Thymus (tissue), 11 donors: ENCODE results near the gene AQR. TPM values are rescaled to one million over a fixed set of nuclear protein-coding genes. Genes with fewer than 3 reads are reported as not detected.

Experiments used
- DNase-seq, 9 donors: peaks; one replicate each; pipeline ENCODE4 v3.0.0-alpha.2; 2013; ENCODE audit warnings: low spot score in 9 of 9, low read depth in 6 of 9, missing footprints in 1 of 9
- H3K27ac ChIP-seq, 2 donors: one replicate each; pipeline ENCODE4 v1.5.1; 2013; ENCODE audit warnings: control low read depth in 1 of 2, low read depth in 1 of 2, low read length in 1 of 2, mild to moderate bottlenecking in 1 of 2, moderate library complexity in 1 of 2
- H3K27me3 ChIP-seq, 2 donors: one replicate each; pipeline ENCODE4 v1.5.1; 2013; ENCODE audit warnings: low read length in 1 of 2; ENCODE audit not compliant: control insufficient read depth in 2 of 2, insufficient read depth in 1 of 2
- H3K36me3 ChIP-seq, 2 donors: one replicate each; pipeline ENCODE4 v1.5.1; 2013; ENCODE audit warnings: low read length in 1 of 2, mild to moderate bottlenecking in 1 of 2, moderate library complexity in 1 of 2; ENCODE audit not compliant: control insufficient read depth in 2 of 2, insufficient read depth in 2 of 2
- H3K4me1 ChIP-seq, 2 donors: one replicate each; pipeline ENCODE4 v1.5.1; 2013; ENCODE audit warnings: low read length in 2 of 2; ENCODE audit not compliant: control insufficient read depth in 2 of 2, insufficient read depth in 2 of 2
- H3K4me3 ChIP-seq, 2 donors: one replicate each; pipeline ENCODE4 v1.5.1; 2013; ENCODE audit warnings: low read length in 2 of 2, control low read depth in 1 of 2, mild to moderate bottlenecking in 1 of 2
- H3K9me3 ChIP-seq, 2 donors: one replicate each; pipeline ENCODE4 v1.5.1; 2013; ENCODE audit warnings: low read length in 1 of 2, mild to moderate bottlenecking in 1 of 2; ENCODE audit not compliant: control insufficient read depth in 2 of 2, insufficient read depth in 1 of 2
- WGBS: extraction: QIAGEN DNeasy Blood & Tissue Kit; methylation state at CpG from one replicate; pipeline ENCODE4 v1.1.7; 2013; 5-methylcytosine and 5-hydroxymethylcytosine counted together
- polyA plus RNA-seq: library from polyadenylated mRNA; stranded (reverse); fragments of 200-250 nt; gene quantifications from one replicate; pipeline ENCODE4 v1.2.3, GENCODE V29; 2013
- total RNA-seq: library from RNA; stranded (reverse); fragments of 120-200 nt; gene quantifications from one replicate; pipeline ENCODE4 v1.2.4, GENCODE V29; 2013
- donor health status: healthy.

Gene AQR
- total and polyA plus RNA-seq, 2 donors, result 18.0 to 37.8 TPM

DNA sequence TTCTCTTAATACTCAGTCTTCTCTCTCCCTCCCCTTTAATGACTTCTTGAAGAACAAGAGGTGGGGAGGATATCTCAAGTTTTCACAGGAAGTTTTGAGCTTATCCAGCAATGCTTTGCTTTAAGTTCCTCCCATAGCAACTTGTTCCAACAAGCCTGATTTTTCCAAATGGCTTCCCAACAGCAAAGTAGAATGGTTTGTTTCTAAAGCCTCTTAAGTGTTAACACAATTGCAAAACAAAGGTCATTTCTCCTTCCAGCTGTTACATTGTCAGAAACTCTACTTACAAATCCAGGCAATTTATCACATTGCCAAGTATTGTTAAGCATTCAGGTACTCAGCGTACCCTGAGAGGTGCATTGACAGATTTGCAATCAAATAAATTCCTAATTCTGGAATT, 25.4 kb upstream of the AQR start:
- H3K4me1 ChIP-seq, result no peaks in the 10 kb centered on the region

DNA sequence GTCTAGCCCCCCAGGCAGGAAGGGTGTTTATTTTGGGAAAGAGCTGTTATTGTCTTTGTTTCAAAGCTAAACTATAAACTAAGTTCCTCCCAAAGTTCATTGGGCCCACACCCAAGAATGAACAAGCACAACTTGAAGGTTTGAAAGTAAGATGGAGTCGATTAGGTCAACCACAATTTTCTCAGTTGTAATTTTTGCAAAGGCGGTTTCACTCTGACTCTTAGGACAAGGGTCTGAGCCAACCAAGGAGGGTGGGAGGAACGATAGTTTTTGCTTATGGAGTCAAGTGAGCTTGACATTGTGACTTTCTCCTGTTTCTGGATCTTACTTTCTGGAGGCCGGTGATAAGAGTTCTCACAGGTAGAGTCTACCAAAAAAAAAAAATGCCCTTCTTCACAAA, 24.3 kb upstream of the AQR start:
- no peak for DNase-seq
- Histone ChIP-seq H3K4me1 (no peaks in the 10 kb centered on the region), H3K4me3 (no peak overlapping the region), H3K9me3 (no peaks in the 10 kb centered on the region), H3K27me3 (no peaks in the 10 kb centered on the region), H3K36me3 (no peaks in the 10 kb centered on the region), H3K27ac (no peak overlapping the region)
- WGBS, result 95% methylated on average over 4 of the region's 4 CpGs

More for the DNA sequence above, 25.4 kb upstream of the AQR start:
- 90% methylated on average over 1 of the region's 1 CpG for WGBS
- Histone ChIP-seq H3K27ac (no peak overlapping the region), H3K4me3 (no peak overlapping the region), H3K27me3 (no peaks in the 10 kb centered on the region), H3K36me3 (no peaks in the 10 kb centered on the region), H3K9me3 (no peaks in the 10 kb centered on the region)
- DNase-seq, result no peak

DNA sequence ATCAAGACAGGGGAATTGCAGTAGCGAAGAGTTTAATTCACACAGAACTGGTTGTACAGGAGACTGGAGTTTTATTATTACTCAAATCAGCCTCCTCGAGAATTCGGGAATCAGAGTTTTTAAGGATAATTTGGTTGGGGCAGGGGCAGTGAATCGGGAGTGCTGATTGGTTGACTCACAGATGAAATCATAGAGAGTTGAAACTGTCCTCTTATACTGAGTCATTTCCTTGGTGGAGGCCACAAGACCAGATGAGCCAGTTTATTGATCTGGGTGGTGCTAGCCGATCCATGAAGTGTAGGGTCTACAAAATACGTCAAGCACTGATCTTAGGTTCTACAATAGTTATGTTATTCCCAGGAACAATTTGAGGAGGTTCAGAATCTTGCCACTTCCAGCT, 23.9 kb upstream of the AQR start:
- no peak overlapping the region for H3K27ac ChIP-seq
- H3K4me1 ChIP-seq, result no peaks in the 10 kb centered on the region
- WGBS, result 95% methylated on average over 6 of the region's 6 CpGs
- H3K36me3 ChIP-seq, result no peaks in the 10 kb centered on the region
- DNase-seq, result no peak
- H3K27me3 ChIP-seq, result no peaks in the 10 kb centered on the region
- H3K9me3 ChIP-seq, result no peaks in the 10 kb centered on the region
- H3K4me3 ChIP-seq, result no peak overlapping the region

DNA sequence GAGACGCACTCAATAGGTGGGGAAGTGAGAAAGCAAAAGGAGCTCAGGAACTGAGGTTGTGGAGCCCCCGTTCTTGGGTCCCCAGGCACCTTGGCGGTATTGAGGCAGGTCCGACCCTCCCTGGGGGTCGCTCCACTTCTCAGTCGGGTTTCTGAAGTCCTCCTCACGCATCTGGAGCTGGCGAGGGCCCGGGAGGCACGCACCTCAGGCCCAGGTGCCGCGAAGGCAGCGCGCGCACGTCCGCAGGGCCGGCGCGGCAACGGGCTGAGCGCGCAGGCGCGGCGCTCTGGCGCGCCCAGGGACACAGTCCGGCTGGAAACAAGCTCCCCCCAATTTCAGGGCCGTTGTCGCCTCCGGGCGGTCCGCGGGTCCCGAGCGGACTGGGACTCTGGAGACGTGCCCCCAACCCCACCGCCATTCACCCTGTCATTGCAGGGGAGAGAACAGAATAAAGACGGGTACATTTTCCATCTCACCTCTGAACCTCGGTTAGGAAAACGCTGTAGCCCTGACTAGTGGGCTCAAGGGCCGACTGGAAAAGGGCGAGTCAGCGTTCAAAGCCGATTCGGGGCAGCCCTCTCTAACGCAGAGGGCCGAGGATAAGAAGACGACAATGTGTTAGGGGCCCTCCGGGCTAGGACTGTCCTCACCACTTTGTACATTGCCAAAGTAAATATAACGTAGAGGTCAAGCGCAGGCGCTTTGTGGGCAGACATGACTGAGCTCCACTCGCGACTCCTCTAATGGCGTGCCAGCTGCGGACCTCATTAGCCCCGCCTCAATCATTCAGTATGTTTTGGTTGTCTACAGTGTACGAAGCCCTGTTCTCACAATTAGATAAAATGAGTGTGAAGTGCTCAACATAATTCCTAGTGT, 18.7 kb upstream of the AQR start, which contains the start of gene ZNF770:
TSS of gene ZNF770 (minus strand) at position 261 of the 876 bp plus-strand sequence. CDS start 4,853 bp downstream, outside the sequence.
- Histone ChIP-seq H3K9me3 (no peaks in the 10 kb centered on the region), H3K27me3 (no peaks in the 10 kb centered on the region), H3K27ac (peak within 1 kb of the TSS; percentile 88 to 94), H3K4me3 (peak within 1 kb of the TSS; percentile 80 to 98), H3K4me1 (peaks cover 10 to 11% of the 10 kb centered on the region in 2 donors), H3K36me3 (no peaks in the 10 kb centered on the region)
- peak; percentile 65 to 91 (median 81) for DNase-seq
- under 1% methylated on average over 60 of the region's 60 CpGs for WGBS

DNA sequence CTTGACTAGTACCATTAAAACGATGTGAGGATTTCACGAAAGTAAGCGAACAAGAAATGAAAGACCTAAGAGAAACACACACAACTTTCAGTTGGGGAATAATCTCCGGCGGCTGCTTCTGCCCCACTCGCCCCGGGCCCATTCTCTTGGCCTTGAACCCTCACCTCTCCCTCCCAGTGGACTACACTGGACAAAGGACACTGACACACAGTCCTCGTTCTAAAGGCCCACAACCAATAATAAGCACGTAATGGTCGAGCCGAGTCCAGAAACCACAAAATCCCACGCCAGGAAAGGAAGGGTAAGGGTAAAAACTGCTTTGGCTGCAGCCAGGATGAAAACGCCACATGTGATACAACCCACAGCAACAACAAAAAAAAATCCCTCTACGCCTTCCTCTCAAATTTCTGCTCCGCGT, 18.1 kb upstream of the AQR start:
- Histone ChIP-seq H3K4me3 (peak overlapping the region; percentile 80 to 98), H3K4me1 (peaks cover 10 to 11% of the 10 kb centered on the region in 2 donors), H3K27me3 (no peaks in the 10 kb centered on the region), H3K36me3 (peaks cover 0 to 4% of the 10 kb centered on the region in 2 donors), H3K27ac (peak overlapping the region; percentile 88 to 94), H3K9me3 (no peaks in the 10 kb centered on the region)
- DNase-seq, result no peak
- under 1% methylated on average over 16 of the region's 16 CpGs for WGBS

GRCh38 chr15:34986771-34987480, 17.4 kb upstream of the AQR start:
- Histone ChIP-seq H3K4me3 (peak overlapping the region; percentile 80 to 98), H3K27ac (no peak overlapping the region), H3K36me3 (peaks cover 0 to 7% of the 10 kb centered on the region in 2 donors), H3K4me1 (peaks cover 10 to 11% of the 10 kb centered on the region in 2 donors), H3K9me3 (no peaks in the 10 kb centered on the region), H3K27me3 (no peaks in the 10 kb centered on the region)
- no peak for DNase-seq
- 61% methylated on average over 9 of the region's 9 CpGs for WGBS

GRCh38 chr15:34986326-34986725, 16.8 kb upstream of the AQR start:
- Histone ChIP-seq H3K27me3 (no peaks in the 10 kb centered on the region), H3K36me3 (peaks cover 0 to 11% of the 10 kb centered on the region in 2 donors), H3K27ac (no peak overlapping the region), H3K9me3 (no peaks in the 10 kb centered on the region), H3K4me3 (peak overlapping the region in 1 of 2 donors; percentile 13), H3K4me1 (peaks cover 10 to 11% of the 10 kb centered on the region in 2 donors)
- 95% methylated on average over 1 of the region's 1 CpG for WGBS
- no peak for DNase-seq

DNA sequence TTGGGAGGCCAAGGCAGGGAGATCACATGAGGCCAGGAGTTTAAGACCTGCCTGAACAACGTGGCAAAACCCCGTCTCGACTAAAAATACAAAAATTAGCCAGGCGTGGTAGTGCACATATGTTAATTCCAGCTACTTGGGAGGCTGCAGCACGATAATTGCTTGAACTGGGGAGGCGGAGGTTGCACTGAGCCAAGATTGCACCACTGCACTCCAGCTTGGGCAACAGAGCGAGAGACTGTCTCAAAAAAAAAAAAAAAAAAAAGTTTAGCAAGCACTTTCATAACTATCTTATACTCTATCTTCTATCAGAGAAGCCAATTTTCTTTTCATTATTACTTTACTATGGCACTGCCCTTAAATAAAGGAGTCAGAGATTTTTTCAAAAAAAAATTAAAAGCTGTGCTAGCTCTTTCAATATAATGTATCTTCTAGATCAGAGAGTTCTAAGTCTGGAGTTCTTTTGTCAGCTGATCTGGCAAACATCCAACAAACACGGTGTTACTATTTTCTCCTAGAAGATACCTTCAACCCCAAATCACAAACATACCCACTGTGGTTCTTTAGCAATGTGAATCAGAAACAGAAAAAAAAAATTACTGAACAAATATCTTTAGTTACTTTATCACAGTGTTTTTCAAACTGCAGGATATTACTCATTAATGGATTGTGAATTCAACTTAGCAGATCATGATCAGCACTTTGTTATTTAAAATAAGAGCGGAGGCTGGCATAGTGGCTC, 15.5 kb upstream of the AQR start:
- Histone ChIP-seq H3K4me3 (no peak overlapping the region), H3K27me3 (no peaks in the 10 kb centered on the region), H3K4me1 (peaks cover 10 to 11% of the 10 kb centered on the region in 2 donors), H3K36me3 (peaks cover 0 to 14% of the 10 kb centered on the region in 2 donors), H3K9me3 (no peaks in the 10 kb centered on the region), H3K27ac (no peak overlapping the region)
- 85% methylated on average over 9 of the region's 9 CpGs for WGBS
- no peak for DNase-seq
